GM18526 (cell line): Measurements from ENCODE around the gene ABCG5.

ENCODE experiments used
- POLR2A ChIP-seq: IDR thresholded peaks from 3 replicates; pipeline ENCODE4 v1.6.1; 2011; ENCODE audit not compliant: insufficient read length; ENCODE audit errors: extremely low read depth

Gene ABCG5

GRCh38 chr2:43838560-43839267 lies at the start of gene ABCG5, which contains the start of gene ABCG8:
TSS of gene ABCG5 (minus strand) at chr2:43838839. CDS start at chr2:43838679, 160 bp downstream.
TSS of gene ABCG8 (plus strand) at chr2:43838971. CDS start at chr2:43839054, 83 bp downstream.
- no peak for TF ChIP-seq POLR2A

GRCh38 chr2:43887176-43887575 lies 48.5 kb upstream of the ABCG5 start:
- TF ChIP-seq POLR2A, result no peak

GRCh38 chr2:43885132-43885632 lies 46.5 kb upstream of the ABCG5 start:
- no peak for TF ChIP-seq POLR2A

- TF ChIP-seq POLR2A, result no peak
Observed at GRCh38 chr2:43884689-43885088, 46.0 kb upstream of the ABCG5 start.

- TF ChIP-seq POLR2A, result no peak
Observed at GRCh38 chr2:43882312-43882711, 43.7 kb upstream of the ABCG5 start.

GRCh38 chr2:43880952-43881351 lies 42.3 kb upstream of the ABCG5 start:
- TF ChIP-seq POLR2A, result no peak

GRCh38 chr2:43880471-43880870 lies 41.8 kb upstream of the ABCG5 start:
- no peak for TF ChIP-seq POLR2A

GRCh38 chr2:43879261-43879660 lies 40.6 kb upstream of the ABCG5 start:
- TF ChIP-seq POLR2A, result no peak

- no peak for TF ChIP-seq POLR2A
Observed at GRCh38 chr2:43877782-43878464, 39.3 kb upstream of the ABCG5 start.

- no peak for TF ChIP-seq POLR2A
Observed at GRCh38 chr2:43874776-43875451, 36.3 kb upstream of the ABCG5 start.

- TF ChIP-seq POLR2A, result no peak
Observed at GRCh38 chr2:43872151-43872550, 33.5 kb upstream of the ABCG5 start.

GRCh38 chr2:43855292-43855691 lies 16.7 kb upstream of the ABCG5 start:
- no peak for TF ChIP-seq POLR2A

GRCh38 chr2:43854671-43855070 lies 16.0 kb upstream of the ABCG5 start:
- TF ChIP-seq POLR2A, result no peak

GRCh38 chr2:43853141-43854081 lies 14.8 kb upstream of the ABCG5 start:
- no peak for TF ChIP-seq POLR2A

- TF ChIP-seq POLR2A, result no peak
Observed at GRCh38 chr2:43852196-43852730, 13.6 kb upstream of the ABCG5 start.
